ENCODE results near the gene PRSS27. TPM values are rescaled to one million over a fixed set of nuclear protein-coding genes. Genes with fewer than 3 reads are reported as not detected.
"Not testable (repeated sequence)": the region's sequence is repeated elsewhere in the genome, so short reads cannot be mapped to it uniquely, and the experiment has no call there.

The PRSS27 gene
- total RNA-seq, 1 donor from 2014 or later = 0.12 TPM

DNA sequence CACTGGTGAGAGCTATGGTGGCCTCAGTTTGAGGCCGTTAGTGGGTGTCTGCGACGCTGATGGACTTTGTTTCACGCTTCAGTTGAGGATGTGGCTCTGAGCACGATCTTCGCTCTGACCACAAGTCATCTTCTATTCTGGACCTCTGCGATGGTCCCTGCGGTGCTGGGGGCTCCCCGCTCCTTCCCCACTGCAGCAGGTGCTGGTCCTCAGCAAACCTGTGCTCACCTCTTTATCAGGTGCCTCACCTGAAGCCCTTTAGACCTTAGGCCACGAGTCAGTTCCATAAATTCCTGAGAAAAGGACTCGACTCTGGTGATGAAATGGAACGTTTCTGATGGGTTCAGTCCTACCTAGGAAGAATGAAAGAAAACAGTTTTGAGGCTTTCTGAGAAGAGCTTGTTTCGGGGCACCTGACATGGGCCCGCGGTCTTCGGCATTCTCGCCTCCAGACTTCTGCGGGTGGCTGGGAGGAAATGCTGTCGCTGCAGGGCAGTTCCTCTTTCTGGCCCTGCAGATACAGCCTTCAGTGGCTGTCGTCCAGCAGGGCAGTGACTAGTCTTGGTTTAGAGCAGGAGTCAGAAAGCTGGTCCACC lies 33.0 kb downstream of the PRSS27 start:
- DNase-seq = peak; percentile 55
- no peak for ATAC-seq
- intact Hi-C loops (cut with micrococcal nuclease) = no loop called here

DNA sequence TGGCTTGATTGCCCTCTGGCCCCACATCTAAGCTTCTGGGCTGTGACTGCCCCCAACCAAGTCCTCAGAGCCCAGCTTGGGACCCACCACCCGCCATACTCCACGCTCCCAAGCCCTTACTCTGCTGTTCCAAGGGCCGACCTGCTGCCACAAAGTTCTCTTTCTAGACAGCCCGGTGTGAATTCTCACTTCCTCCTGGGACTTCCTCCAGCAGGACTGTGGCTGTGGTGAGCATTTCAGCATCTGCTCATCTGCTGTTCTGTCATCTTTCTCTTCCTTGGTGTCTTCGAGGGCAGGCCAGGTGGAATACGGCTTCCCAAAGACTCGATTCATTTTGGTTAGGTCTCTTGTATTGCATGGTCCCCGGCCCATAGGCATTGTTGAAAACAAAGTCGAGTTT lies 33.9 kb downstream of the PRSS27 start:
- ATAC-seq; intact Hi-C loops (cut with micrococcal nuclease); DNase-seq: not testable (repeated sequence)

DNA sequence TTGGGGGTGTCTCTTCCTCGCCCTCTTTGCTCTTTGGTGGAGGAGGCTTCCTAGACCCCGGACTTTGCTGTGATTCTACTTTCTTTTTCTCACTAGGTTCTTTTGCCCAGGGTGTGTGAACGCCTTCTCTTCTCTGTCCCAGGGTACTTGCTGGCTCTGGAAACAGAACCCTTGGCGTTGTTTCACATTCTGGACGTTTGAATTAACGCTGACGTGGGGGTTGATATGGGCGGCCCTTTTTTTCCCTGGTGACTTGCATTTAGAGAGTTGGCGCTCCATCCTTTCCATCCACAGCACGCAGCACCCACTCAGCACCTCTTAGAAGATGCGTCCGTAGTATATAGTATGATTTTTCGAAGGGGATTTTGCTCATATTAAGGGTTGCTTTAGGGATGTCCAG lies 37.0 kb downstream of the PRSS27 start:
- ATAC-seq; intact Hi-C loops (cut with micrococcal nuclease); DNase-seq: not testable (repeated sequence)

- peak; percentile 96 for ATAC-seq
- DNase-seq = peak; percentile 97
- intact Hi-C loops (cut with micrococcal nuclease) = no loop called here
Measured at GRCh38 chr16:2682209-2683021, 37.6 kb downstream of the PRSS27 start, which contains the start of gene KCTD5. Gene KCTD5 (plus strand): TSS chr16:2682523. CDS start chr16:2682549, 26 bp downstream.

- DNase-seq; intact Hi-C loops (cut with micrococcal nuclease); ATAC-seq: not testable (repeated sequence)
Measured at GRCh38 chr16:2680360-2680759, 39.7 kb downstream of the PRSS27 start.

DNA sequence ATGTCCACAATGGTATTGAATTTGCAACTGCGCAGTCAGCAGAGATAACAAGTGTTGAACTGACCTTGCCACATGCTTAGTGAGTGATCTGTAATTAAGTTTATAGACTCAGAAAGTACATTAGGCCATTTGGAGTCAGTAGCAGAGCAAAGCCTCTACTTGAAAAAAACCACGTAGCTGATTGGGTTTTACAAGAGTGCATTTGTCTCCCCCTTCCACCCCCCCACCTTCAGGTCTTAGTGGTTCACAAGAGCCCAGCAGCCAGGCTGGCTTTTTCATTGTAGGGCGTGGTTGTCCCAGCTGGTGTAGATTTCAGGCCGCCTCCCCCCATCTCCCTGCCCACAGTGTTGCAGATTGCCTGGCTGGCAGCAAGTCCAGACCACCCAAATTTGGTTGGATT lies 40.1 kb downstream of the PRSS27 start:
- DNase-seq; intact Hi-C loops (cut with micrococcal nuclease); ATAC-seq: not testable (repeated sequence)

DNA sequence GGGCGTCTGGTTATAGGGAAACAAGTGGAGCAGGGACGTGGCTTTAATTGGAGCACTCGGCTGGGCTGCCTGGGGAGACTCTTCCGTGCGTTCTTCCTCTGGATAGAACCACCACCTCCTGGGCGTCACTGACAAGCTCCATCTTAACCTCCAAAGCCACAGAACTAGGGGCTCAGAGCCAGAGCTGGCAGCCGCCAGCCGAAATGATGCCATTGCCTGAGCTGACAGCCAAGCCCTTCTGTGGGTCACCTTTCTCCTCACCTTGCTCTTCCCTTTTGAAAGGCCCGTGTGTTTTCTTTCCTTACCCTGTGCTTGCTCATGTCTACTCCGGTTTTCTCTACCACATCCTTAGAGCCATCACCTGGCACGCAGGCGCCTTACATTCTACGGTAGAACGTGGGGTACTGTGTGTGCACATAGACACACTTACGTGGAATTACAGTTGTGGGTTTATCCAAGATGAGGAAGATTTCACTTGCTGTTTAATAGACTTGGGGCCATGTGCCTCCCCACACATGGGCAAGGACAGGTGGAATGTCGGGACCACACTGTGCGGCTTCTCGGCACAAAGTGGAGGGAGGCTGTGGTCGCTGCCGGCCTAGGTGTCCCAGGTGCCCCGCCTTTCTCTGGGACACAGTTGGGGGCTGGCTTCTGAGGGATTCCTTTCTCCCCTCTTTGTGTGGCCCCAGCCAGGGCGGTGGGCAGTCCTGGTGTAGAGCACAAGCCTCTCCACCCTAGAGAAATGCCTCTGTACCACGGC lies 41.6 kb downstream of the PRSS27 start:
- intact Hi-C loops (cut with micrococcal nuclease); DNase-seq; ATAC-seq: not testable (repeated sequence)

DNA sequence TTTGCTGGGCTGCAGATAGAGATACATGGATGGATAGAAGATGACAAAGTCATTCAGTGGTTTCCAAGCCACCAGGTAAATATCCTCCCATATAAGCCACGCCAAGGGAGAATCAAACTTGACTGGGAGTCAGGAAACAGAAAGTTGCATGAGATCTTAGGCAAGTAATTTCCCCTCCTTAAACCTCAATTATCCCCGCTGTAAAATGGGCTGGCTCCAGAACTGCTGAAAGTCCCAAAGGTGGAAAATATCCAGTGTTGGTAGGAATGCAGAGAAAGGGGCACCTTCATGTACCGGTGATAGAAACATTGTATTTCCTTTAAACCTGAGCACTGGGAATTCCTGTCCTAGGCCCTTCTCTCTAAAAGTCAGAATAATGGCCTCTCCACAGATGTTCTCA lies 43.1 kb downstream of the PRSS27 start:
- ATAC-seq; intact Hi-C loops (cut with micrococcal nuclease); DNase-seq: not testable (repeated sequence)

GRCh38 chr16:2675714-2676113 lies 44.3 kb downstream of the PRSS27 start:
- no peak for DNase-seq
- ATAC-seq = no peak
- intact Hi-C loops (cut with micrococcal nuclease) = no loop called here

- no peak for DNase-seq
- no peak for ATAC-seq
- intact Hi-C loops (cut with micrococcal nuclease) = no loop called here
Measured at GRCh38 chr16:2675021-2675420, 45.0 kb downstream of the PRSS27 start.

GRCh38 chr16:2673066-2673999 lies 46.7 kb downstream of the PRSS27 start:
- peak; percentile 98 for DNase-seq
- peak; percentile 97 for ATAC-seq
- intact Hi-C loops (cut with micrococcal nuclease) = no loop called here

GRCh38 chr16:2671741-2672140 lies 48.3 kb downstream of the PRSS27 start:
- intact Hi-C loops (cut with micrococcal nuclease) = no loop called here

DNA sequence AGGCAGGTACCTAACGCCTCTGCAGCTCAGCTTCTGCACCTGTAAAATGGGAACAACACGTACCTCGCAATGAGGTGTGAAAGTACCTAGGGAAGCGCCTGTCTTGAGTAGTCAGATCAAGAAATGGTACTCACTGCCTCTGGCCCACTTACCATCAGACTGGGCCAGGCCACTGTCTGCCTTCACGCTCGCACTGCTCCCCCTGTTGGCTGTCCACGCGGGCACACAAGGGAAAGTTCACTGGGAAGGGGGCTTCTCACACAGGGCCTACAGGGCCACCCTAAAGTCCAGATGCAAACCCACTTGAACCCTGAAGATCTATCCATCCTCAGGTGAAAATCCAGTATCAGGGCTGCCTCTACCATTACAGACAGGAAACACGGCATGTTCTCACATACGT lies 48.8 kb downstream of the PRSS27 start:
- ATAC-seq; intact Hi-C loops (cut with micrococcal nuclease); DNase-seq: not testable (repeated sequence)

More at GRCh38 chr16:2671741-2672140, 48.3 kb downstream of the PRSS27 start:
- DNase-seq (no peak), ATAC-seq (no peak)

DNA sequence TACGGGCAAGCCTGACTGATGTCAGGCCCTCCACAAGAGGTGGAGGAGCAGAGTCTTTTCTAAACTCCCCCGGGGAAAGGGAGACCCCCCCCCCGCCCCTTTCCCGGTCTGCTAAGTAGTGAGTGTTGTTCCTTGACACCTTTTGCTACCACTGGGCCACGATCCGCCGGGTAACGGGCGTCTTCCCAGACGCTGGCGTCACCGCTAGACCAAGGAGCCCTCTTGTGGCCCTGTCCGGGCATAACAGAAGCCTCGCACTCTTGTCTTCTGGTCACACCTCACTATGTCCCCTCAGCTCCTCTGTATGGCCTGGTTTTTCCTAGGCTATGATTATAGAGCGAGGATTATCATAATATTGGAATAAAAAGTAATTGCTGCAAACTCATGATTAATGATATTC lies 50.0 kb downstream of the PRSS27 start:
- peak; percentile 84 for DNase-seq
- intact Hi-C loops (cut with micrococcal nuclease); ATAC-seq: not testable (repeated sequence)

DNA sequence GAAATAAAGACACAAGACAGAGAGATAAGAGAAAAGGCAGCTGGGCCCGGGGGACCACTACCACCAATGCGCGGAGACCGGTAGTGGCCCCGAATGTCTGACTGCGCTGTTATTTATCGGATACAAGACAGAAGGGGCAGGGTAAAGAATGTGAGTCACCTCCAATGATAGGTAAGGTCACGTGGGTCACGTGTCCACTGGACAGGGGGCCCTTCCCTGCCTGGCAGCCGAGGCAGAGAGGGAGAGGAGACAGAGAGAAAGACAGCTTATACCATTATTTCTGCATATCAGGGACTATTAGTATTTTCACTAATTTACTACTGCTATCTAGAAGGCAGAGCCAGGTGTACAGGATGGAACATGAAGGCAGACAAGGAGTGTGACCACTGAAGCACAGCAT lies 50.4 kb downstream of the PRSS27 start:
- ATAC-seq; intact Hi-C loops (cut with micrococcal nuclease); DNase-seq: not testable (repeated sequence)

GRCh38 chr16:2666671-2667070 lies 53.4 kb downstream of the PRSS27 start:
- DNase-seq; intact Hi-C loops (cut with micrococcal nuclease); ATAC-seq: not testable (repeated sequence)

DNA sequence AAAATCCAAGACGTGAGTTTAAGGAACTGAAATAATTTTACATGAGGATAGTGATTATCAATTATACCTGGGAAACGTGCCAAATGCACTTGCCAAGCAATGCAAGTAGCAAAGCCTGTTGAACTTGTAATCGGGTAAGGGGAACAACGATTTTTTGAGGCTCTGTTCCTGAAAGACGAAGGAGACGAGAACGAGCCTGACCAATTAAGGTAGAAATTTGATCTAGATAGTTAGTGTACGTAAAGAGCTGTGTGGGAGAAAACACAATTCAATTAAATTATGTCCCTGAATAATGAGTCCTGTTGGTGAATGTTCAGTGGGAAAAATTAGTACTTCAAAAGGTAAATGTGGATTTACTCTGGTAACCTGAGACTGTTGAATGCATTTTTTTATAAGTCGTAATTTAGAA lies 55.4 kb downstream of the PRSS27 start:
- DNase-seq (no peak), ATAC-seq (no peak)
- intact Hi-C loops (cut with micrococcal nuclease) = no loop called here

Measured in left ventricle myocardium superior (tissue), 1 donor.